NCI-H2029 treated with DMSO at 0.1 percent for 48 hours (cell line): Measurements from ENCODE around the gene MPP7.
A peak's percentile ranks its signal among the peaks of the same experiment; 100 is the strongest.
"Not testable (repeated sequence)": the region's sequence is repeated elsewhere in the genome, so short reads cannot be mapped to it uniquely, and the experiment has no call there.

Source experiments
- DNase-seq: peaks from one replicate; lab custom pipeline; 2025; lab: John Stamatoyannopoulos, UW

Gene MPP7

DNA sequence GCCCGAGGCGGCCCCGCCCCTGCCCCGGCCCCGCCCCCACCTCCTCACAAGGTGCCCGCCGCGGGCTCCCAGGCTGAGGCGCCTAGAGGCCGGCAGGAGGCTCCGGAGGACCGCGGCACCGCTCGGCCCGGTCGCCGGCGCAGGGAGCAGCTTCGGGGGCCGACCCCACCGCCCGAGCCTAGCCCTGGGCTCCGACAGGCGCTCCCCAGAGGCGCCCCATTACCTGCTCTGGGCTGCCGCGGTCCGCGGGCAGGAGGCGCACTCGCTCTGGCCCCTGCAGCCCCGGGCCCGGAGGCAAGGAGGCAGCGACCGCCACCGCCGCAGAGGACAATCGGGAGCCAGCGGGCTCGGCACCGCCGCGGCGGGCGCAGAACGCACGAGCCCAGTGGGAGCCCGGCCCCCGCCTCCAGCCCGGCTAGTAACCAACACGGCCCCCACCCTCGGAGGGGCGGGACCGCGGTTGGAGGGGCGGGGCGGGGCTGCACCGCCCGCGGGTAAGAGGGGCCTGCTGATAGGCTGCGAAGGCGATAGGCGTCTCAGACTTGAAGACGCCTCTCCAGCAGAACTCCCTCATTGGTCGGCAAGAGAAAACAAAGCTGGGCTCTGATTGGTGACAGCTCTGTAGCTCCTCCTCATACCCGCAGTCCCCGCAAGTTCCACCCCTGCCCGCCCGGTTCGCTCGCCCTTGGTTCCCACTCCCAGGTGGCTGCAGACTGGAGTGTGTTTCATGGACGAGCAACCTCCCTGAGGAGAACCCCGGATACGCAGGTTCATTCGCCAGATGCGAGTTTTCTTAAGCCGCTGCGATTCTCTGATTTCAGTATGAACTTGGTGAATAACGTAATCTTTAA, at the start of gene MPP7:
Gene MPP7 (minus strand): TSS at position 427 of the 851 bp plus-strand sequence. CDS start 64,460 bp downstream, outside the sequence.
- DNase-seq = peak; percentile 77

DNA sequence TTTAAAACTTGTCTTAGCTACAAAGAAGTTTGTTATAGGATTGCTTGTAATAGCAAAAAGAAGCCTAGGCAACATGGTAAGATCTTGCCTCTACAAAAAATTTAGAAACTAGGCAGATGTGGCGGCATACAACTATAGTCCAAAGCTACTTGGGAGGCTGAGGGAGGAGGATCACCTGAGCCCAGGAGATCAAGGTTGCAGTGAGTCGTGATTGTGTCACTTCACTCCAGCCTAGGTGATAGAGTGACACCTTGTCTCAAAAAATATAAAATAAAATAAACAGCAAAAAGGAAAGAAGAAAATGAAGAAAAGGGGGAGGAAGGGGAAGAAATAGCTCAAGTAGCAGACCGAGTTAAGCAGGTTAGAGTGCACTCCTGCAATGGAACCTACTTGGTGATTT, 47.0 kb upstream of the MPP7 start:
- DNase-seq = no peak

DNA sequence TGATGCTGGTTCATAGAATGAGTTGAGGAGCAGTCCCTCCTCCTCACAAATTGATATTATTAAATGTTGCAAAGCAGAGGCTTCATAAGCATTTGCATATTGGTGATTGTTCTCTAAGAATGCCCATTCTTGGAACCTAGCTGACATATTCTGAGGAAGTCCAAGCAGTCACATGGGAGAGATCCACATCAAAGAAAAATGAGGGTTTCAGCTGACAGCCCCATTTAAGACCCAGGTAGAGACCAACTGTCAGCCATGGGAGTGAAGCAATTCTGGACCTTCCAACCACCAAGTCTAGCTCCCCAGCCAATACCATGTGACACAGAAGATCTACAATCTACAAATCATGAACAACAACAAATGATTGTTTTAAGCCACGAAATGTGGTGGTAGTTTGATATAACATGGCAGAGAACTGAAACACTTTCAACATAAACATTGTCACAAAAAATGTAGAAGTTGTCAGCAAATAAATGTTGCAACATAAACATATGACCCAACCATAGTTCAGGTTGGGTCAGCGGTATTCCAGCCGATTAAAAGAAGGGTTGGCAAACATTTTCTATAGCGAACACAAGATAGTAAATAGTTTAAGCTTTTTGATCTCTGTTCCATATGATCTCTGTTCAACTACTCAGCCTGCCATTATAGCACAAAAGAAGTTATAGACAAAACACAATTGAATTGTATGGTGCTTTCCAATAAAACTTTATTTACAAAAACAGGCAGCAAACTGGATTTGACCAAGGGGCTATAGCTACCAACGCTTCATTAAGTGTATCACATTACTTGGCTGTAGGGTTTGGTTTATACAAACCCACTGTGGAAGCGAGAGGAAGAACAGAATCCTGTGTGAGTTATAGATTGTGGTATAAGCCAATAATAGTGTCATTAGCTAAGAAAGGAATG, 41.4 kb upstream of the MPP7 start:
- DNase-seq = no peak

DNA sequence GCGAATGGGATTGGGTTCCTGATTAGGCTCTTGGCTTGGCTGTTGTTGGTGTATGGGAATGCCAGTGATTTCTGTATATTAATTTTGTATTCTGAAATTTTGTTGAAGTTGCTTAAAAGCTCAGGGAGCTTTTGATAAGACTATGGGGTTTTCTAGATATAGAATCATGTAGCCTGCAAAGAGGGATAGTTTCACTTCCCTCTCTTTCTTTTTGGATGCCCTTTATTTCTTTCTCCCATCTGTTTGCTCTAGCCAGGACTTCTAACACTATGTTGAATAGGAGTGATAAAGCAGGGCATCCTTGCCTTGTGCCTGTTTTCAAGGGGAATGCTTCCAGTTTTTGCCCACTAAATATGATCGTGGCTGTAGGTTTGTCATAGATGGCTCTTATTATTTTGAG, 40.4 kb upstream of the MPP7 start:
- no peak for DNase-seq

DNA sequence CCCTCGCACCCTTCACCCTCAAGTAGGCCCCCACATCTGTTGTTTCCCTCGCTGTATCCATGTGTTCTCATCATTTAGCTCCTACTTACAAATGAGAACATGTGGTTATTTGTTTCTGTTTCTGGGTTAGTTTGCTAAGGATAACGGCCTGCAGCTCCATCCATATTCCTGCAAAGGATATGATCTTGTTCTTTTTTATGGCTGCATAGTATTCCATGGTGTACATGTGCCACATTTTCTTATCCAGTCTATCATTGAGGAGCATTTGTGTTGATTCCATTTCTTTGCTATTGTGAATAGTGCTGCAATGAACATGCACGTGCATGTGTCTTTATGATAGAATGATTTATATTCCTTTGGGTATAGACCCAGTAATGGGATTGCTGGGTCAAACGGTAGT, 38.8 kb upstream of the MPP7 start:
- not testable (repeated sequence) for DNase-seq

DNA sequence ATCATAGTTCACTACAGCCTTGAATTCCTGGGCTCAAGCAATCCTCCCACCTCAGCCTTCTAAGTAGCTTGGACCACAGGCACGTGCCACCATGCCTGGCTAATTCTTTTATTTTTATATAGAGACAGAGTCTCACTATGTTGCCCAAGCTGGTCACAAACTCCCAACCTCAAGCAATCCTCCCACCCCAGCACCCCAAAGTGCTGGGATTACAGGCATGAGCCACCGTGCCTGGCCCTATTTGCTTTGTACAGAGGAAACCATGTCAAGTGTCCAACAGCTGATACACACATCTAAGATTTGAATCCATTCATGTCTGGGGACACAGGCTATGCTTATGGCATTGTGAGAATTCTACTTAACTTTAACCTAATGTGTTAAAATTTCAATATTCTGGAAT, 29.9 kb upstream of the MPP7 start:
- no peak for DNase-seq

DNA sequence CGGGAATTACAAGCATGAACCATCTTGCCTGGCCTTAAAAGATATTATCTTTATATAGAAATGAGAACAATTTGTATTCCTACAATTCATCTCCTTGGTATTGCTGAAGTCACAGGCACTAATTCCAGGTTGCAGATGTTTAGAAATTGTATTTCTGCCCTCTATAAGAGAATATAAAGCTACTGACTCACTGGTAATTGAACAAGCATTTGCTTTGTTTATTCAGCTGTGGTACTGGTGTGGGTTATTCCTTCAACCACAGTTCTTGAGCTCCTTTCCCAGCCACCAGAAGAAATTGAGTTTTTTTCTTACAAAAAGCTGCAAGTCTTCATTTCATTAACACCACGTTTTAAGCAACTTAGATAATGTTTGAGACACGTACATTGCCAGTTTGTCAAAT, 29.0 kb upstream of the MPP7 start:
- DNase-seq = no peak

DNA sequence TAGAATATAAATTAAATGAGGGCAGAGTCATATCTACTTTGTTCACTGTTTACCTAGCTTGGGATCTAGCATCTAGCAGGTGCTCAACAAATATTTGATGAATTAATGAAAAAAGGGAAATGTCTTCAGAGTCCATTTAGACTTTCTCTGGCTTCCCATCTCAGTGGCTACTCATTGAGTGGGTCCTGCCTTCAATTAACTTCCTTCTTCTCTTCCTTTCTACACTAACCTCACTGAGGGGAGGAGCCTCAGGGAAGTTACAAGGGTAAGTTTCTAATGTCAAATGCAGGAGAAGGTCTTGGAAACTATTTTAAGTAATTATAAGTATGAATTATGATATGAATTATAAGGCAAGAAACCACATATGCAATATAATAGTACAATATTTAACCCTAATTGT, 28.2 kb upstream of the MPP7 start:
- no peak for DNase-seq

DNA sequence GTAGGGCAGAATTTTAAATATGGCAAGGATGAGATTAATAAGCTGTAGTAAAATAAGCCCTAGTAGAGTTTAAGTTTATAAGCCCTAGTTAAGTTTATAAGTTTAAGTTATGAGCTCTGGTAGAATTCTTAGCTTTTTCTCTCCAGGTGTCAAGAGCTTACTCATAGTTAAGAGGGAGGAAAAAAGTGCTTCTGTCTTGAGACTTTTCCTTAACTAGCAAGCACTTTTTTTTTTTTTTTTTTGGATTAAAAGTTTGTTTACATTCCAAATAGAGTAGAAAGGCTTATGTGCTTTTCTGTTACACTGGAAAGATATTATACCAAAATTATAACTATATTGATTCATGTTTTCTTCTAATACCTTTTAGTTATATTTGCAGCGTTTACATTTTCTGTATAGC, 25.5 kb upstream of the MPP7 start:
- no peak for DNase-seq

DNA sequence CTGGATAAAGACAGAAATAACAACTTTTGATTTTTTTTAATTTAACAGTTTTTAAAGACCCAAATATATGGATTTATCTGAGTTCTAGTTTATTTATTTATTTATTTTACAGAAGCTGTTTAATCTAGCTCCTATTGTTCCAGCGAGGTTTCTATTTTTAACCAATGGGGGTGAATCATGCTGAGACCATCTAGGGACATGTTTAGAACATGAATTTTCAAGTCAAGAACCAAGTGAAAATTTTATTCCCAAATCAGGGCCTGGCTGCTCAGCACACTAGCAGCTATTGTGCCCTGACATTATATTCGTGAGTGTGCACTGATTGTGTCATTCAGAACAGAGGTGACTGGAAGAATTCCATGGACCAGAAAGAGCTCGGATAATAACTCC, 24.6 kb upstream of the MPP7 start:
- no peak for DNase-seq

DNA sequence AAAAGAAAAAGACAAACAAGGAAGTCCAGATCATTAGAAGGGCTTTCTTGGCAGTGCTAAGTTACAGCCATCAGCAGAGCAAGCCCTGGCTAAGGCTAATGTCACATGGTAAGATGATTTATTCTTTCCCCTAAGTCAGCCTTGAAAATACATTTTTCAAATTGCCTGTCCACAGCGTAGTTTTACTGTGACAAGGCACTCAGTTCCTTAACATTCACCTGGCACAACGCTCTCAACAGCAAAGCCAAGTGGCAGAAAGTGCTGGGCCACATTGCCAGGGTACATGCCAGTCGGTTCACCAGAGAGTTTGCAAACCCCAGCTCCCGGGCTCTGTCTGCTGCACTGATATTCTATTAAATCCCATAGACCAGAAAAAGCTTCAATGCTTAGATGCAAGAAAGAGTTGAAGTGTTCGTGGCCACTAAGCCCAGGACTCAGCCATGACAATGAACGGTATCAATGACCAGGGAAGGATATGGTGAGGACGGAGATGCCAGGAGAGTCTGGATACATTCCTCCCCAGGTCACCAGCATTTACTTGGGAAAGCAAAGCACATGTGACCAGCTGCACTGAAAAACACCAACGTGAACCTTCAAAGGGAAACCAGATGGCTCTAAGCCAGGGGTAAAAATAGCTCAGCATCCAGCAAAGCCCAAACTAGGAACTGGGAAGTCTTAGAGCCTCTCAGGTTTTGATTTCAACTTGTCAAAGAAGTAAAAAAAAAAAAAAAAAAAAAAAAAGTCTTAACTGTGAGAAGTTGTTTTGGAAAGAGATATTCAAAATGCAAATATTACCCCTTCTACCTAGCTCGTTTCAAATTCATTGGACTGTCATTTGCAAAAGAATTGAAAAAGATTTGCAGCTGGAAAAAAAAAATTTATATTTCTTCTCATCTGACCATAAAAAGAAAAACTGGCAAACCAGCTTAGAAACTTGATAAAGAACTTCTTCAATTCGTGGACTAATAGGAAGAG, 23.9 kb upstream of the MPP7 start:
- DNase-seq = no peak

DNA sequence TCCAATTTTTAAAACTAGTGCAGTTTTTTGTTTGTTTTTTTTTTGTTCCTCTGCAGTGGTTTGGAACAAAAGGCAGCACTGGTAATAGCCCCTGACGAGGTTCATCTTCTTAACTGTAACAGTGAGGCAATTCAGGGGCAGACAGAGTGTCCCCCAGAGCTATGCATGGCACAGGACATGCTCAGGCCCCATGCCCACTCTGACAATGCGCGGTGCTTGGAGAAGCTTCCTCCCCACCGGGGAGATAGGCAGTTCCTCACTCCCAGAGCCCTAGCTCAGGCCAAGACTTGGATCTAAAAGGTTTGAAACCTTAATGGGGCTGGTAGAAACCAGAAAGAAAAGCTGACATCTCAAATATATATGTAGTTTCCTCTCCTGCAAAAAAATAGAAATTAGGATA, 17.9 kb upstream of the MPP7 start:
- no peak for DNase-seq

DNA sequence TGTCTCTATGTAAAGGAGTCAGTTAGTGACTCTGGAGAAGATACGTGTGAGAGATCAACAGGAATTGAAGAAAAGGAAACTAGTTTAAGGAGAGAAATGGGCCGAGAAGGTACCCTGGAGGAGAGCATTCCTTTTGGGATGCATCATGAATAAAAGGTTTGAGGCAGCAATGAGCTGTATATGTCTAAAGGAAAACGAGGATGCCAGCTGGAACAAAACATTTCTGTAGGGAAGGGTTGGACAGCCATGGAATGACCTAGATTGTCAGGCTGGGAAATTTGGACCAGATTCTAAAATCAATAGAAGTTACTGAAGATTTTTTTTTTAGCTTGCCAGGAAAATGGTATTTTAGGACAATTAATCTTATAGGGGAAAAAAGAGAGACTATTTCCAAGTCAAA, 17.2 kb upstream of the MPP7 start:
- no peak for DNase-seq

DNA sequence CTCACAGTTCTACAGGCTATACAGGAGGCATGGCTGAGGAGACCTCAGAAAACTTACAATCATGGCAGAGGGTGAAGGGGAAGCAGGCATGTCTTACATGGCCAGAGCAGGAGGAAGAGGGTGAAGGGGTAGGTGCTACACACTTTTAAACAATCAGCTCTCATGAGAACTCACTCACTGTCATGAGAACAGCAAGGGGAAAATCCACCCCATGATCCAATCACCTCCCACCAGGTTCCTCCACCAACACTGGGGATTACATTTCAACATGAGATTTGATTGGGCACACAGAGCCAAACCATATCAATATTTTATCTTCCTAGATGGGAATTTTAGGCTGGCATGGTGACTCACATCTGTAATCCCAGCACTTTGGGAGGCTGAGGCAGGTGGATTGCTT, 16.2 kb upstream of the MPP7 start:
- not testable (repeated sequence) for DNase-seq

DNA sequence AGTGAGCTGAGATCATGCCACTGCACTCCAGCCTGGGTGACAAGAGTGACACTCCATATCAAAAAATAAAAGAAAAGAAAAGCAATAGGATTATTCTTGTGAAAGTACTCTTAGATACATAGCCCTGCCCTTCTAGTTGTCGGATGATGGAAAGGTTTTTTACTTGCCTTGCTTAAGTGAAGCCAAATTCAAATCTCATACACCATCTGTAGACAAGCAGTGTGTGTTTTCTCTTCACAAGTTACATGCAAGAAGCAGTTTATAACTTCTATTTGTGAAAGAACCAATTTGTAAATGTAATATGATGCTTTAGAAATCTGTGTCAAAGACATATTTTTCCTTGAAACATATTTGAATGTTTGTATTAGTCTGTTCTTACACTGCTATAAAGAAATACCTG, 15.8 kb upstream of the MPP7 start:
- no peak for DNase-seq

DNA sequence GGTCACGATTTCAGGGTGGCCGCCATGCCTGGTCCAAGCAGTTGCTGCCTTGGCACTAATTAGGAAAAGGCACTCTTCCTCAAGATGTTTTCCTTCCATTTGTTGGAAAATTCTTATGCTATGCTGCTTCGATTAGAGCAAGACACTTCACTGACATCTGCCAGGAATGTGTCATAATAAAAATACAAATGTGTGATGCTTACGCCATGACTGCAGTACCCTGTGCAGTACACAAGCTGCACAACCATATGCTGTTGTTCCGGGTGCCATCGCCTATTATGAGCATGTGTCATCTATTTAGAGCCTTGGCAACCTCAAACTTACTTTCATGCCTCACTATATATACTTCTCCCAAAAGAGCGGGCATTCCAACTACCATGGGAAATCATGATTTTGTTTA, 14.9 kb upstream of the MPP7 start:
- DNase-seq = no peak

DNA sequence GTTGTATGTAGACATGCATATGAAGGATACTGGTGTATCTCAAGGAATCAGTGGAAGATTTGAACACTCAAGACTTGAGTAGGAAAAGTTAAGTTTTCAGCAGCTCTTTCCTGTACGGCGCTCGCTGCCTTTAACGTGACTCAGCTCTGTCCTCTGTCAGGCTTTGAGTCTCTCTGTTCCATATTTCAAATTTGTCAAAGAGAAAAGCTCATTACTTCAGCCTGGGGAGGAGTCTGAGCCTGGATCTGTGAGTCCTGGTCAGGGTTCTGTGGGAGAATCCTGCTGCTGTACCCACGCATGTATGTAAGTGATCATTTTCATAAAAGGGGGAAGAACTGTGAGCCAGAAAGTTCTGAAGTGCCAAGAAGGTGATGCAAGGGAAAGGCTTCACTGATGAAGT, 13.8 kb upstream of the MPP7 start:
- DNase-seq = no peak

DNA sequence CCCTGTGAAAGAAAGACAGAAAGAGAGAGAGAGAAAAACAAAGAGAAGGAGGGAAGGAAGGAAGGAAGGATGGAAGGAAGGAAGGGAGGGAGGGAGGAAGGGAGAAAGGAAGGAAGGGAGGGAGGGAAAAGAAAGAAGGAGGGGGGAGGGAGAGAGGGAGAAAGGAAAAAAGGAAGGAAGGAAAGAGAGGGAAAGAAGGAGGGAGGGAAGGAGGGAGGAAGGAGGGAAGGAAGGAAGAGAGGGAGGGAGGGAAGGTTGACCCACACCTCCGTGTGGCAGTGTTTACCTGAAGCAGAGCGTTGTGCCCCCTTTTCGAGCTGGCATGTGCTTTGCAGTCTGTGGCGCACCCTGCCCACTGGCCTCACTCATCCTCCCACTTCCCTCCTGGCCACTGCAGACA, 12.3 kb upstream of the MPP7 start:
- DNase-seq = no peak

DNA sequence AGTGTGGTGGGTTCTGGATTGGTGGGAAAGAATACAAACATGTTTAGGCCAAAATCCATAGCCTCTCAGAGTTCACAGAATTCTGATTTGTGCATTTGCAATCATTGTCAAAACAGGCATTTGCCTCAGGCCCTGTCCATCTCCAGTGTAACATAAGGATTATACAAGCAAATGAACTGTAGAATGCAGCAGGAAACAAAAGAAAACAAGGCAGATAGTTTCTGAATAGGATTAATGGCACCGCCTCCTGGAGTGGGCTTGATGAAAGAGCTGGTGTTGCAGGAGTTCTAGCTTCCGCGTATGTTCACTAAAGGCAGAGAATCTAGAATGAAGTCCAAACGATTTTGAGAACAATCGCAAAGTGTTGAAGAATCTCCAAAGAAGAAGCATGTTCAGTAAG, 11.3 kb upstream of the MPP7 start:
- no peak for DNase-seq

DNA sequence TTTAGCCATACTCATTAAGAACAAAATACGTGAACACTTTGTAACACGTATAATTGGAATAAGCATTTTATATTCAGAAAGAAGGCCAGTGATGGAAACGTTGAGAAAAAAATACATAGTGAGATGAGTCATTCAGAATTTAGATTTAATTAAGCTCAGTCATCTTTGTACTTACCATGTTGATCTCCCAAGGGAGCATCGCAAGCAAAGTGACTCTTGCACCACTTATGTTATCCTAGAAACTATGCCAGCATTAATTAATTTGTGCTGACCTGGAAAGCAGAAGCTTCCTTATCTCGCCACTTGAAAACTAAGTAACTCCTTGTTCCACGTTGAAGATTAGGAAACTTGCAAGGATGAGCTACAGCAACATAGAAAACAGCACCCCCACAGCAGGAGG, 9.7 kb upstream of the MPP7 start:
- no peak for DNase-seq

DNA sequence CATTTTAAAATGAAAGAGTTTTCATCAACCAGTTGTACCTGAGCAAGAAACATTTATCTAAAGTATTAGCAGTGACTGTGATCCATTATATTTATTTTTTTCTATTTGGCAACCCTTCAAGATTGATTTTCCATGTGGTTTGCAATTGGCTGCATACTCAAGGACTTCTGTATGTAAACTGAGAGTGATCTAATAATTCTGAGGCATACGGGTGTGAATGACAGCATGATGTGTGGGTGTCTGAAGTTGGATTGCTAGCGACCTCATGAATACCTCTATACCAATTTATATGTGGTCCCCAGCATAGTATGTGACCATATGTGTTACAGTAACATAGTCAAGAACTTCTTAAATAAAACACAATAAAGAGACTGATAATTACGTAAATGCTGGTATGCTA, 8.2 kb upstream of the MPP7 start:
- DNase-seq = no peak

DNA sequence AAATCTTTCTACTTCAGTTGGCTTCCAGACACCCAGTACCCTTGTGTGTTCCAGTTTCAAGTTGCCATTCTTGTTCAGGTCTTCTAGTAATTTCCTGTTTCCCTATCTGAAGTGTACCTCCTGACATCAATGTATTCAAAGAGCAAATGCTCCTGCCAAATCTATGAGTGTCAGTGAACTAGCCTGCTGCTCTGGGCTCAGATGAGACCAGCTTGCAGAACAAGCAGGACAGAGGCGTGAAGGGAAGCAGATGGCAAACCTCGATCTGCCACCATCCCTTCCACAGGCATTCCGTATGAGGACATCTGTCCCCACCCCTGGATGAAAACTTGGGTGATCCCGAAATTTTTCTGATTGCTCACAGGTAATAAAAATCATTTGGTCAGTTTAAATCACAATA, 4.4 kb upstream of the MPP7 start:
- no peak for DNase-seq
